Measurements from ENCODE around the gene CLBA1. TPM values are rescaled to one million over a fixed set of nuclear protein-coding genes. Genes with fewer than 3 reads are reported as not detected.

CLBA1 gene
- total RNA-seq, 1 experiment from 2014 or later, result 19.2 TPM

DNA sequence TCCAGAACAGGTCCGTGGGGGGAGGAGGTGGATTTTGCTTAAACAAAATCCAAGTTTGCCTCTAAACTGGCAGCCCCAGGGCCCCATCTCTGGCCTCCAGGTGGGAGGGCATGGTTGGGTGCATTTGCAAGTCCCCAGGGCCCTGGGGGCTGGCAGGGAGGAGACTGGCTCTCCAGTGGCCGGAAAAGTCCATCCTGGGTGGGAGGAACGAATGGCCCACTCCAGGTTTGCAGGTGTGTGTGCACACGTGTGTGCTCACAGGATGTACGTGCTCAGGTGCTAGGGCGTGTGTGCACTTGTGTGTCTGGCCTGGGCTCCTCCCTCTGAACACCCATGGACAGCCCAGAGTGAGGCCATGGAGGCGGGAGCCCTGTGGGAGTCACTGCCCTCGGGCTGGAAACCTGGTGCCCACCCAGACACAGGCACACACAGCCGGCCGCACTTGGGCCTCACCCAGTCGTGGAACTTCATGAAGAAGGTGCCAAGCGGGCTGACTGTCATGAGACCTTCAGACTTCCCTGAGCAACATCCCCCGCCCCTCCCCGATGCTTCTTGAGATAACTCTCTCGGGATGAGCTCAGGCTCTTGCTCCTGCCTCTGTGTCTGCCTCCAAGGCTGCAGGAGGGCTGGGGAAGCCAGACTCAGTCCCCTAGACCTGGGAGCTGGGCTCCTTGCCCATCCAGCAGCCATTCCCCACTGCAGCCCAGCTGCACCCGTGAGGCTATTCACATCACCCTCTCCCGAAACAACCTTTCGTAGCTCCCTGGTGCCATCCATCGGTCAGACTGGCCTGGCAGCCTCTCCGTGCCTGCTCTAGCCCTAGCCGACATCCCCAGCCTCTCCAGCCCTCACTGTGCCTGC is 16.8 kb upstream of the CLBA1 start:
- peak; percentile 53 for DNase-seq
- CTCF ChIA-PET, result interaction anchor here (0.6 kb wide), 1 partner anchor 118 kb away, joined by 4 read pairs; no protein-coding TSS in a partner anchor
- POLR2A ChIA-PET (ENCODE audit: unreplicated experiment), result interaction anchor here (0.6 to 0.7 kb wide), 2 partner anchors 10 to 60 kb away, joined by 4 to 5 read pairs; partner anchors contain the start of gene AHNAK2
- Histone ChIP-seq H3K27ac (ENCODE audit: low read length) (0 out of 2 replicates have a peak overlapping the region, but pooled peaks have one; percentile 61), H3K79me2 (ENCODE audit: low read length) (peaks cover 13% of the 10 kb centered on the region; the same call in 1 of the 2 replicates), H3K36me3 (ENCODE audit: low read depth, low read length) (no peaks in the 10 kb centered on the region), H3K9me3 (ENCODE audit: low read length) (no peaks in the 10 kb centered on the region), H3K4me3 (ENCODE audit: low read length) (0 out of 2 replicates have a peak overlapping the region, but pooled peaks have one; percentile 56), H3F3A (ENCODE audit: low read length, unreplicated experiment) (no peaks in the 10 kb centered on the region), H3K4me1 (ENCODE audit: insufficient read depth, low read length) (peaks cover 68% of the 10 kb centered on the region), H3K4me2 (ENCODE audit: low read length) (peak overlapping the region; percentile 87), H4K20me1 (ENCODE audit: low read length) (no peaks in the 10 kb centered on the region), H3K27me3 (ENCODE audit: low read length) (no peaks in the 10 kb centered on the region), H3K9me2 (replicated peaks; ENCODE audit: low read length) (no peaks in the 10 kb centered on the region), H3K9ac (ENCODE audit: low read length) (0 out of 2 replicates have a peak overlapping the region, but pooled peaks have one; percentile 52), H2AFZ (ENCODE audit: low read length) (no peak overlapping the region; the same call in 1 of the 2 replicates)
- no peak for ATAC-seq
- TF ChIP-seq EZH2phosphoT487 (IDR thresholded peaks at IDR 0.05; ENCODE audit: borderline replicate concordance, low read length) (0 out of 2 replicates have a peak, but pooled peaks have one; percentile 58), EZH2 (IDR thresholded peaks at IDR 0.05; ENCODE audit: low read length, unreplicated experiment) (no peak)
- TF ChIP-seq, protein P1, sequence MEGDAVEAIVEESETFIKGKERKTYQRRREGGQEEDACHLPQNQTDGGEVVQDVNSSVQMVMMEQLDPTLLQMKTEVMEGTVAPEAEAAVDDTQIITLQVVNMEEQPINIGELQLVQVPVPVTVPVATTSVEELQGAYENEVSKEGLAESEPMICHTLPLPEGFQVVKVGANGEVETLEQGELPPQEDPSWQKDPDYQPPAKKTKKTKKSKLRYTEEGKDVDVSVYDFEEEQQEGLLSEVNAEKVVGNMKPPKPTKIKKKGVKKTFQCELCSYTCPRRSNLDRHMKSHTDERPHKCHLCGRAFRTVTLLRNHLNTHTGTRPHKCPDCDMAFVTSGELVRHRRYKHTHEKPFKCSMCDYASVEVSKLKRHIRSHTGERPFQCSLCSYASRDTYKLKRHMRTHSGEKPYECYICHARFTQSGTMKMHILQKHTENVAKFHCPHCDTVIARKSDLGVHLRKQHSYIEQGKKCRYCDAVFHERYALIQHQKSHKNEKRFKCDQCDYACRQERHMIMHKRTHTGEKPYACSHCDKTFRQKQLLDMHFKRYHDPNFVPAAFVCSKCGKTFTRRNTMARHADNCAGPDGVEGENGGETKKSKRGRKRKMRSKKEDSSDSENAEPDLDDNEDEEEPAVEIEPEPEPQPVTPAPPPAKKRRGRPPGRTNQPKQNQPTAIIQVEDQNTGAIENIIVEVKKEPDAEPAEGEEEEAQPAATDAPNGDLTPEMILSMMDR (conservative IDR thresholded peaks at IDR 0.05; ENCODE audit: low read depth, low read length), result no peak
- BruUV-seq (replicated peaks), result no TSS peak
- intact Hi-C loops (cut with micrococcal nuclease), result no loop called here

DNA sequence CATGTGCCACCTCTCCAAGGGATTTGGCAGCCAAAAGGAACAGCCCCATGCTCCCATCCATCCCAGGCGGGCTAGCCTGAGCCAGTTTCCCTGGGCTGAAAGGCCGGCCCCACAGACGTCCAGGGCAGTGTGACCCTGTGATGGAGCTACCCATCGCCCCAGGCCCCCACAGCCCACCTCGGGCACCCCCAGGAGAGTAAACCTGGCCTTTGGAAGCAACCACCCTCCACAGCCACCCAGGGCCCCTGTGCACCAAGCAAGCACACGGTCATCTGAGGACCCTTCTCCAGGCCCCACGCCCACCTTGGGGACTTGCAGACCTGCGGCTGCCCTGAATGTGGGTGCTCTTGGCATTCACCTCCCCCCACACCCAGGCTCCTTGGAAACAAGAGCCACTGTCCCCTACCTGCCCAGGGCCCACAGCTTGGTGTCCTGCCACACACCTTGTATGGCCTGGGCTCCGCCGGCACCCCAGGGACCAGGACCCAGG is 15.8 kb upstream of the CLBA1 start:
- H4K20me1 ChIP-seq (ENCODE audit: low read length), result no peaks in the 10 kb centered on the region
- no peak overlapping the region for H2AFZ ChIP-seq (ENCODE audit: low read length)
- H3K4me3 ChIP-seq (ENCODE audit: low read length), result peak overlapping the region; percentile 47; the same call in 1 of the 2 replicates
- DNase-seq, result no peak
- H3K9me3 ChIP-seq (ENCODE audit: low read length), result no peaks in the 10 kb centered on the region
- ATAC-seq, result no peak
- peaks cover 16% of the 10 kb centered on the region; the same call in 1 of the 2 replicates for H3K79me2 ChIP-seq (ENCODE audit: low read length)
- peak overlapping the region; percentile 73 for H3K27ac ChIP-seq (ENCODE audit: low read length)
- H3K27me3 ChIP-seq (ENCODE audit: low read length), result no peaks in the 10 kb centered on the region
- ChIA-PET CTCF (interaction anchor here (0.6 kb wide), 1 partner anchor 217 kb away, joined by 3 read pairs; the partner anchor contains the start of gene SIVA1), POLR2A (ENCODE audit: unreplicated experiment) (interaction anchor here (1.5 kb wide), 1 partner anchor 51 kb away, joined by 9 read pairs; the partner anchor contains the start of gene CDCA4)
- peaks cover 78% of the 10 kb centered on the region for H3K4me1 ChIP-seq (ENCODE audit: insufficient read depth, low read length)
- peak overlapping the region; percentile 81 for H3K4me2 ChIP-seq (ENCODE audit: low read length)
- no peaks in the 10 kb centered on the region for H3K9me2 ChIP-seq (replicated peaks; ENCODE audit: low read length)
- H3K9ac ChIP-seq (ENCODE audit: low read length), result peak overlapping the region; percentile 47
- TF ChIP-seq EZH2phosphoT487 (IDR thresholded peaks at IDR 0.05; ENCODE audit: borderline replicate concordance, low read length) (no peak), EZH2 (IDR thresholded peaks at IDR 0.05; ENCODE audit: low read length, unreplicated experiment) (no peak)
- TF ChIP-seq, protein P1 (conservative IDR thresholded peaks at IDR 0.05; ENCODE audit: low read depth, low read length), result no peak
- no peaks in the 10 kb centered on the region for H3K36me3 ChIP-seq (ENCODE audit: low read depth, low read length)
- intact Hi-C loops (cut with micrococcal nuclease), result loop anchor here (5.0 kb wide), 1 partner anchor 37 kb away; no protein-coding TSS in a partner anchor
- BruUV-seq (replicated peaks), result TSS peak; percentile 9
- no peaks in the 10 kb centered on the region for H3F3A ChIP-seq (ENCODE audit: low read length, unreplicated experiment)

Measured in PC-3 (cell line).